HG03565 (cell line): ENCODE results near the gene ZBTB22.
A peak's percentile ranks its signal among the peaks of the same experiment; 100 is the strongest.
"Not testable (repeated sequence)": the region's sequence is repeated elsewhere in the genome, so short reads cannot be mapped to it uniquely, and the experiment has no call there.

Experiments
- ATAC-seq: cut with Tn5 transposase; IDR thresholded peaks from one replicate; pipeline ENCODE4 v1.9.1; 2021; ENCODE audit warnings: mild to moderate bottlenecking, moderate library complexity; ENCODE audit not compliant: unreplicated experiment

ZBTB22 gene

GRCh38 chr6:33317669-33318425 lies at the start of gene ZBTB22:
TSS of gene ZBTB22 (minus strand) at chr6:33317744. CDS start at chr6:33316916, 828 bp downstream.
- peak; percentile 31 for ATAC-seq

GRCh38 chr6:33367009-33367714 lies 49.6 kb upstream of the ZBTB22 start:
- ATAC-seq: no peak

- ATAC-seq: not testable (repeated sequence)
Observed at GRCh38 chr6:33365206-33365971, 47.8 kb upstream of the ZBTB22 start.

- not testable (repeated sequence) for ATAC-seq
Observed at GRCh38 chr6:33364475-33365205, 47.1 kb upstream of the ZBTB22 start.

GRCh38 chr6:33363486-33363885 lies 45.9 kb upstream of the ZBTB22 start:
- not testable (repeated sequence) for ATAC-seq

GRCh38 chr6:33359331-33359730 lies 41.8 kb upstream of the ZBTB22 start:
- no peak for ATAC-seq

GRCh38 chr6:33357160-33357871 lies 39.8 kb upstream of the ZBTB22 start:
- not testable (repeated sequence) for ATAC-seq

GRCh38 chr6:33356295-33356694 lies 38.8 kb upstream of the ZBTB22 start:
- no peak for ATAC-seq

GRCh38 chr6:33355860-33356259 lies 38.3 kb upstream of the ZBTB22 start:
- ATAC-seq: not testable (repeated sequence)

- no peak for ATAC-seq
Observed at GRCh38 chr6:33347816-33348215, 30.3 kb upstream of the ZBTB22 start.

- ATAC-seq: not testable (repeated sequence)
Observed at GRCh38 chr6:33346972-33347371, 29.4 kb upstream of the ZBTB22 start.

GRCh38 chr6:33344701-33345697 lies 27.5 kb upstream of the ZBTB22 start:
- no peak for ATAC-seq

- ATAC-seq: no peak
Observed at GRCh38 chr6:33343953-33344611, 26.5 kb upstream of the ZBTB22 start.

GRCh38 chr6:33343606-33343952 lies 26.0 kb upstream of the ZBTB22 start:
- ATAC-seq: not testable (repeated sequence)

GRCh38 chr6:33339193-33339592 lies 21.6 kb upstream of the ZBTB22 start:
- no peak for ATAC-seq

GRCh38 chr6:33336495-33336894 lies 19.0 kb upstream of the ZBTB22 start:
- ATAC-seq: no peak

- no peak for ATAC-seq
Observed at GRCh38 chr6:33335916-33336315, 18.4 kb upstream of the ZBTB22 start.

- ATAC-seq: no peak
Observed at GRCh38 chr6:33333666-33334065, 16.1 kb upstream of the ZBTB22 start.
